ENCODE data around the gene TEX29.

- TF ChIP-seq CTCF (IDR thresholded peaks at IDR 0.05; ENCODE audit: borderline replicate concordance, extremely low read depth, low read length, poor library complexity, severe bottlenecking) (no peak), EZH2 (IDR thresholded peaks at IDR 0.05; ENCODE audit: borderline replicate concordance, low read depth, low read length, severe bottlenecking) (no peak)
Measured at GRCh38 chr13:111383591-111384440, 63.4 kb downstream of the TEX29 start.
